Measurements from ENCODE around the gene TTLL13. TPM values are rescaled to one million over a fixed set of nuclear protein-coding genes. Genes with fewer than 3 reads are reported as not detected.

The TTLL13 gene
- total RNA-seq, result 0.34 and 1.3 TPM in 2 replicates

- H3K4me1 Mint-ChIP-seq (ENCODE audit: low read depth), result peaks cover 11% of the 10 kb centered on the region
- DNase-seq (ENCODE audit: low spot score), result peak; percentile 78
- no peaks in the 10 kb centered on the region for H3K36me3 Mint-ChIP-seq (ENCODE audit: low read depth)
- peak within 1 kb of the TSS; percentile 73 for H3K4me3 Mint-ChIP-seq (ENCODE audit: low read depth)
- H3K27me3 Mint-ChIP-seq (ENCODE audit: low read depth), result no peaks in the 10 kb centered on the region
- no peak within 1 kb of the TSS for H3K27ac Mint-ChIP-seq
- intact Hi-C loops (cut with micrococcal nuclease), result loop anchor here (1.0 kb wide), 1 partner anchor 16 kb away; the partner anchor contains the start of gene NGRN
- H3K9me3 Mint-ChIP-seq, result no peaks in the 10 kb centered on the region
Observed at GRCh38 chr15:90249203-90249863, at the start of gene TTLL13. TTLL13 (plus strand) TSS chr15:90249556; CDS start chr15:90250631, 1,075 bp downstream.

DNA sequence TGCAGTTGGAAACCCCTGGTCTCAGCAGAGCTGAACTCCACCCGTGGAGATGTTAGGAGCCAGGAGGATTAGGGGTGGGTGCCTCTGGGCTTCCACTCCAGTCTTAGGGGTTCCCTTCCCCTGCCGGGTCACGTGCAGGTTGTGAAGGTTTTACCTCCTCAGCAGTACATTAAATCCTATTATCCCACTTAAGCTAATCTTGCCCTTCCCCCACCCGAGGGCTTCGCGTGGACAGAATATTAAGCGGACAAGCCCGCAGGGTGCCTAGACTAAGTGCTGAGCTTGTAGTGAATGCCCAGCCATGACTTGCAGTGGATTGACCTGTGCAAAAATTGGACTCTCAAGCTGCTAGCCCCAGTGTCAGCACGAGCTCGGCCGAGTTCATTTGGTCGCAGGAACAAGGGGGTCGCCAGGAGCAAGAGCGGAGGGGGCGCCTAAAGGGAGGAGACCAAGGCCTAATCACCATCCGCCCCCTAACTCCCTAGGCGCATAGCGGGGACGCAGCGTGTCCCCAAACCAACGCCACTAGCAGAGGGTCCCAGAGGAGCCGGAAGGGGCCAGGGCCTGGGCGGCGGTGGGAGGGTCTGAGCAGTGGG, 48.7 kb upstream of the TTLL13 start:
- peak overlapping the region; percentile 67 for H3K27ac Mint-ChIP-seq
- peaks cover 27% of the 10 kb centered on the region for H3K4me1 Mint-ChIP-seq (ENCODE audit: low read depth)
- H3K27me3 Mint-ChIP-seq (ENCODE audit: low read depth), result no peaks in the 10 kb centered on the region
- DNase-seq (ENCODE audit: low spot score), result no peak
- peak overlapping the region; percentile 83 for H3K4me3 Mint-ChIP-seq (ENCODE audit: low read depth)
- H3K36me3 Mint-ChIP-seq (ENCODE audit: low read depth), result peaks cover 4% of the 10 kb centered on the region
- H3K9me3 Mint-ChIP-seq, result no peaks in the 10 kb centered on the region
- intact Hi-C loops (cut with micrococcal nuclease), result loop anchor here (2.0 to 5.0 kb wide), 2 partner anchors 33 to 34 kb away; partner anchors contain the start of gene GDPGP1

- peaks cover 7% of the 10 kb centered on the region for H3K36me3 Mint-ChIP-seq (ENCODE audit: low read depth)
- H3K4me1 Mint-ChIP-seq (ENCODE audit: low read depth), result peaks cover 27% of the 10 kb centered on the region
- peak; percentile 72 for DNase-seq (ENCODE audit: low spot score)
- peak within 1 kb of the TSS; percentile 67 for H3K27ac Mint-ChIP-seq
- no peaks in the 10 kb centered on the region for H3K9me3 Mint-ChIP-seq
- H3K4me3 Mint-ChIP-seq (ENCODE audit: low read depth), result peak within 1 kb of the TSS; percentile 83
- no peaks in the 10 kb centered on the region for H3K27me3 Mint-ChIP-seq (ENCODE audit: low read depth)
- intact Hi-C loops (cut with micrococcal nuclease), result loop anchor here (2.0 to 5.0 kb wide), 2 partner anchors 33 to 34 kb away; partner anchors contain the start of gene GDPGP1
Observed at GRCh38 chr15:90201130-90201943, 48.0 kb upstream of the TTLL13 start, which contains the start of gene SEMA4B. SEMA4B (plus strand) TSS chr15:90201330; CDS start chr15:90201579, 249 bp downstream.

GRCh38 chr15:90201944-90202375, 47.4 kb upstream of the TTLL13 start:
- Mint-ChIP-seq H3K27ac (peak overlapping the region; percentile 22), H3K4me1 (ENCODE audit: low read depth) (peaks cover 29% of the 10 kb centered on the region), H3K9me3 (no peaks in the 10 kb centered on the region), H3K4me3 (ENCODE audit: low read depth) (peak overlapping the region; percentile 79), H3K27me3 (ENCODE audit: low read depth) (no peaks in the 10 kb centered on the region), H3K36me3 (ENCODE audit: low read depth) (peaks cover 7% of the 10 kb centered on the region)
- no peak for DNase-seq (ENCODE audit: low spot score)
- intact Hi-C loops (cut with micrococcal nuclease), result loop anchor here (2.0 to 5.0 kb wide), 2 partner anchors 33 to 35 kb away; partner anchors contain the start of gene GDPGP1

- intact Hi-C loops (cut with micrococcal nuclease), result loop anchor here (5.0 kb wide), 1 partner anchor 36 kb away; no protein-coding TSS in a partner anchor
- DNase-seq (ENCODE audit: low spot score), result no peak
- Mint-ChIP-seq H3K9me3 (no peaks in the 10 kb centered on the region), H3K4me1 (ENCODE audit: low read depth) (peaks cover 30% of the 10 kb centered on the region), H3K27ac (no peak overlapping the region), H3K36me3 (ENCODE audit: low read depth) (peaks cover 7% of the 10 kb centered on the region), H3K27me3 (ENCODE audit: low read depth) (no peaks in the 10 kb centered on the region), H3K4me3 (ENCODE audit: low read depth) (peak overlapping the region; percentile 81)
Observed at GRCh38 chr15:90202929-90203328, 46.4 kb upstream of the TTLL13 start.

DNA sequence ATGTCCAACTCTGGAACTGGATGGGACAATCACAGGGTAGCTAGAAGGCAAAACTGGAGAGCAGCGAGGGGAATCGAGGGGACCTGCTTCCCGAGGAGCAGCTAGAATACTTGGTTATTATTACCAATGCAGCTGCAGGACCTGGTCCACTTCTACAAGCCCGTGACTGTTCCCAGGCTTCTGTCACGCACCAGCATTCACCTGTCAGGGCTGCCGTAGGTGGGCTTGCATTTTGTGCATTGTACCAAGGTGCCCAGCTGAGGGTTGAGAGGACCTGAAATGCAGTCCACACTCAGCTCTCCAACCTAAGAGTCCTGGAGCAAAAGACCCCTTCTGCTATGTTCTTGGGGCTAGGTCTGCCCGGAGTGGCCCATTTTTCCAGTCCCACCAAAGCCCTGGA, 45.9 kb upstream of the TTLL13 start:
- Mint-ChIP-seq H3K36me3 (ENCODE audit: low read depth) (peaks cover 7% of the 10 kb centered on the region), H3K4me1 (ENCODE audit: low read depth) (peaks cover 27% of the 10 kb centered on the region), H3K27ac (no peak overlapping the region), H3K9me3 (no peaks in the 10 kb centered on the region), H3K27me3 (ENCODE audit: low read depth) (no peaks in the 10 kb centered on the region), H3K4me3 (ENCODE audit: low read depth) (no peak overlapping the region)
- no peak for DNase-seq (ENCODE audit: low spot score)
- intact Hi-C loops (cut with micrococcal nuclease), result loop anchor here (5.0 kb wide), 1 partner anchor 36 kb away; no protein-coding TSS in a partner anchor

- DNase-seq (ENCODE audit: low spot score), result no peak
- H3K9me3 Mint-ChIP-seq, result no peaks in the 10 kb centered on the region
- peaks cover 9% of the 10 kb centered on the region for H3K36me3 Mint-ChIP-seq (ENCODE audit: low read depth)
- intact Hi-C loops (cut with micrococcal nuclease), result loop anchor here (5.0 kb wide), 1 partner anchor 37 kb away; no protein-coding TSS in a partner anchor
- peaks cover 27% of the 10 kb centered on the region for H3K4me1 Mint-ChIP-seq (ENCODE audit: low read depth)
- H3K4me3 Mint-ChIP-seq (ENCODE audit: low read depth), result no peak overlapping the region
- H3K27me3 Mint-ChIP-seq (ENCODE audit: low read depth), result no peaks in the 10 kb centered on the region
- H3K27ac Mint-ChIP-seq, result no peak overlapping the region
Observed at GRCh38 chr15:90203922-90204321, 45.4 kb upstream of the TTLL13 start.

DNA sequence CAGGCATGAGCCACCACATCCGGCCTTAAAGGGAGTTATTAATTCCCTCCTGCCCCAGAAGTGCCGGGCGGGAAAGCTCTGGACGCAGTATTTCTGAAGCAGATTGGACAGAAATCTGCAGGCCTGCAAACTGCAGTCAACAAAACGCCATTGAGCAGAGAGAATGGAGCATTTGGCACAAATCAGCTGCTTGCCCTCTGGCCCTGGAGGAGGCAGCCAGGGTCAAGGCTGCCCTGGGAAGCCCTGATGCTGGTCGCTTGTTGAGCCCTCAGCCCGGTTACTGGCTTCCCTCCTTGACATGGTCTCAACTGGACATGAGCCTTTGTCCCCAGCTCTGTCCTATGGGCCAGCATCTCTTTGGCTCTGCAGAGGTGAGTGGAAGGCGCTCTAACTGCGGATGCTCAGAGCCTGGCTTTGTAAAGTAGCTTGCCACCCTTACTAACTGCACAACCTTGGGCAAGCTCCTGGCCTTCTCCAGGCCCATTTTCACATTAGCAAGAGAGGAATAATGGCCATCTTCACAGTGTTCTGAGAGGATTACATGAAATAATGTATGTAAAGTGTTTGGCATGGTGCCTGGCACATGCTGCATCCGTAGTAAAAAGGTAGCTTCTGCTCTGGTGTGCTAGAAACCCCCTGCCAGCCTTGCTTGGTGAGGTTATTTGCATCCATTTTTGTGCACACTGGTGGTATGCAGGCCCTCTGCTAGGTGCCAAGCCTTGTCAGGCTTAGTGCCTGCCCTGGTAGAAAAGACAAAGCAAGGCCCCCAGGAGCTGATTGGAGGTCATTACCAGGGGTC, 44.1 kb upstream of the TTLL13 start:
- intact Hi-C loops (cut with micrococcal nuclease), result no loop called here
- Mint-ChIP-seq H3K4me3 (ENCODE audit: low read depth) (no peak overlapping the region), H3K27ac (no peak overlapping the region), H3K4me1 (ENCODE audit: low read depth) (peaks cover 31% of the 10 kb centered on the region), H3K9me3 (no peaks in the 10 kb centered on the region), H3K36me3 (ENCODE audit: low read depth) (peaks cover 17% of the 10 kb centered on the region), H3K27me3 (ENCODE audit: low read depth) (no peaks in the 10 kb centered on the region)
- DNase-seq (ENCODE audit: low spot score), result no peak

DNA sequence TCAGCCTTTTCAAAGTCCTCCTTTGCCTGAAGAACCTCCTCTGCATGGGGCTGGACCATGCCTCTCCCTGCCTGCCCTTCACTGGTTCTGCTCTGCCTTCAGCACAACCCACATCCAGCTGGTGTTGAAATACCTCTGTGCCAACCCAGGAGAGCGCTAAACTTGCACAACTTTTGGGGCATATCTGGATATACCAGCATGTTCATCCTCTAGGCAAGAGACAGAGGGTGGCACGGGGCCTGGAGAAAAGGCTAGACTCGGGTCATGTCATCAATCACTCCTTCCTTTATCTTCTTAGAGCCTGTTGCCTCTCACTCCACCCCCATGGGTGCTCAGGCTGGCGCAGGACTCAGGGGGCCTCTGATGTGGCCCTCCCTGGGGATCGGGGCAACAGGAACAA, 43.5 kb upstream of the TTLL13 start:
- Mint-ChIP-seq H3K36me3 (ENCODE audit: low read depth) (peaks cover 17% of the 10 kb centered on the region), H3K4me3 (ENCODE audit: low read depth) (no peak overlapping the region), H3K9me3 (no peaks in the 10 kb centered on the region), H3K4me1 (ENCODE audit: low read depth) (peaks cover 26% of the 10 kb centered on the region), H3K27ac (no peak overlapping the region), H3K27me3 (ENCODE audit: low read depth) (no peaks in the 10 kb centered on the region)
- intact Hi-C loops (cut with micrococcal nuclease), result no loop called here
- no peak for DNase-seq (ENCODE audit: low spot score)

GRCh38 chr15:90207252-90207651, 42.1 kb upstream of the TTLL13 start:
- no peak for DNase-seq (ENCODE audit: low spot score)
- Mint-ChIP-seq H3K4me1 (ENCODE audit: low read depth) (peaks cover 26% of the 10 kb centered on the region), H3K27me3 (ENCODE audit: low read depth) (no peaks in the 10 kb centered on the region), H3K4me3 (ENCODE audit: low read depth) (no peak overlapping the region), H3K27ac (no peak overlapping the region), H3K9me3 (no peaks in the 10 kb centered on the region), H3K36me3 (ENCODE audit: low read depth) (peaks cover 17% of the 10 kb centered on the region)
- intact Hi-C loops (cut with micrococcal nuclease), result no loop called here

GRCh38 chr15:90208356-90208755, 41.0 kb upstream of the TTLL13 start:
- no peak for DNase-seq (ENCODE audit: low spot score)
- no peaks in the 10 kb centered on the region for H3K27me3 Mint-ChIP-seq (ENCODE audit: low read depth)
- intact Hi-C loops (cut with micrococcal nuclease), result no loop called here
- no peak overlapping the region for H3K4me3 Mint-ChIP-seq (ENCODE audit: low read depth)
- peaks cover 14% of the 10 kb centered on the region for H3K36me3 Mint-ChIP-seq (ENCODE audit: low read depth)
- no peaks in the 10 kb centered on the region for H3K9me3 Mint-ChIP-seq
- peaks cover 18% of the 10 kb centered on the region for H3K4me1 Mint-ChIP-seq (ENCODE audit: low read depth)
- H3K27ac Mint-ChIP-seq, result no peak overlapping the region

DNA sequence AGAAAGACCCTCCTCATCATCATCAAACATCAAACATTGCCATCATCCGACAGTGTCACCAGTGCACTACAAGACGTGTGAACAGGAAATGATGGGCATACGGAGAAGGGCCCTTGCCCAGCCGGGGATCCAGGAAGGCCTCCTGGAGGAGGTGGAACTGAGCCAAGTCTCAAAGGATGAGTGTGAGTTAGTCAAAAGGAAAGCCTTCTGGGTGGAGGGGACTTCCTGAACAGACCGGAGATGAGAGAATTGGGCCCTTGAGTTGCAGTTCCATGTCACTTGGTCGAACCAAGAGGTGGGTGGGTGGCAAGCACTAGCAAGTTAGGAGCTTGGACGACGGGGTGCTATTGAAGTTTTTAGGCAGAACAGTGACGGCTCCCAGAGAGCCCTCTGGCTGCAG, 39.8 kb upstream of the TTLL13 start:
- Mint-ChIP-seq H3K4me3 (ENCODE audit: low read depth) (peak overlapping the region; percentile 10), H3K36me3 (ENCODE audit: low read depth) (peaks cover 17% of the 10 kb centered on the region), H3K9me3 (no peaks in the 10 kb centered on the region), H3K27me3 (ENCODE audit: low read depth) (no peaks in the 10 kb centered on the region), H3K27ac (peak overlapping the region; percentile 80), H3K4me1 (ENCODE audit: low read depth) (peaks cover 18% of the 10 kb centered on the region)
- intact Hi-C loops (cut with micrococcal nuclease), result no loop called here
- DNase-seq (ENCODE audit: low spot score), result no peak
